Measurements from ENCODE around the gene ZNF322.

GRCh38 chr6:26629359-26629758, 30.2 kb downstream of the ZNF322 start:
- TF ChIP-seq CTCF (IDR thresholded peaks at IDR 0.05) (no peak), POLR2A (IDR thresholded peaks at IDR 0.05) (no peak)

Measured in lower leg skin (tissue), 3 donors.